HS-5 (cell line): ENCODE measurements around the gene TRPM5.

ENCODE experiments used
- DNase-seq: peaks from one replicate; pipeline ENCODE4 v3.0.0-alpha.2; 2012; ENCODE audit warnings: low read depth

The TRPM5 gene

DNA sequence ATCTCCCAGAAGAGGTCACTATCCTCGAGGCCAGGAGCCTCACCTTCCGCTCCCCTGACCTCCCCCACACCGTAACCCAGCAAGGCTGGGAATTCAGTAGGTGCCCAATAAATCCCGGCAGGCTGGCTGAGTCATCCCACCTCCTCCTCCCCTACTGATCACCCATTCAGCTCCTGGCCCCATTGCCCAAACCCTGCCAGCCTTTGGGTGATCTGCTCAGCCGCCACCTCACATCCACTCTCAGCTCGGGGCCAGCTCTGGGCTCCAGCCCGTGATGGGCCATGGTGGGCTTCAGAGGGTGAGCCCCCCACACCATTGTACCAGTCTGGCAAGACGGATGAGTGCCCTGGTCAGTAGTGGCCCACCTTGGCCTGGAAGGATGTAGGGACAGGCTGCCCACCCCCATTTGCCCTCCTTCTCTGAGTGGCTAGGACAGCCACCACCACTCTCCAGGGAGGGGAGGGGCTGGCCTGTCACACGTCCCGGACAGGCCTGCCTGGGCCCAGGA lies 8.2 kb downstream of the TRPM5 start:
- no peak for DNase-seq

DNA sequence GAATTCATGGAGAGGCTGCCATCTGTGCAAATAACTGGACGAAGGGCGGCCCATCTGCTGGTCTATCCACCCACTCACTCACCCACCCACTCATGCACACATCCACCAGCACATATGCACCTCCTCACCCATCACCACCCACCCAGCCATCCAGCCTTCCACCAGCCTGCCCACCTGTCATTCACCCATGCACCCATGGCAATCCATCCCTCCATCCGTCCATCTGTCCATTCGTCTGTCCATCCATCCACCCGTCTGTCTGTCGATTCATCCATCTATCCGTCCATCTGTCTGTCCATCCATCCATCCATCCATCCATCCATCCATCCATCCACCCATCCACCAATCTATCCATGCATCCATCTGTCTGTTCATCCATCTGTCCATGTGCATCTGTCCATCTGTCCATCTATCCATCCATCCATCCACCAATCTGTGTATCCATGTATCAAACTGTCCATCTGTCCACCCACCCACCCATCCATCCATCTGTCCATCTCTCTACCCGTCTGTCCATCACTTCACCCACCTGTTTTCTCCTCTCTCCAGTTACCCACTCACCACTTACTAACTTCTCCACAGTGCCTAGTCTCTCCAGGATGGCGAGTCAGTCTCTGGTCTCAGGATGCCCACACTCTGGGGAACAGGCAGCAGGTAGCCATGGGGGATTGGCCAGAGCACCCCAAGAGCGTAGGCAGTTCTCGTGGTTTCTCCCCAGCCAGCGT lies 8.9 kb downstream of the TRPM5 start:
- DNase-seq = no peak

DNA sequence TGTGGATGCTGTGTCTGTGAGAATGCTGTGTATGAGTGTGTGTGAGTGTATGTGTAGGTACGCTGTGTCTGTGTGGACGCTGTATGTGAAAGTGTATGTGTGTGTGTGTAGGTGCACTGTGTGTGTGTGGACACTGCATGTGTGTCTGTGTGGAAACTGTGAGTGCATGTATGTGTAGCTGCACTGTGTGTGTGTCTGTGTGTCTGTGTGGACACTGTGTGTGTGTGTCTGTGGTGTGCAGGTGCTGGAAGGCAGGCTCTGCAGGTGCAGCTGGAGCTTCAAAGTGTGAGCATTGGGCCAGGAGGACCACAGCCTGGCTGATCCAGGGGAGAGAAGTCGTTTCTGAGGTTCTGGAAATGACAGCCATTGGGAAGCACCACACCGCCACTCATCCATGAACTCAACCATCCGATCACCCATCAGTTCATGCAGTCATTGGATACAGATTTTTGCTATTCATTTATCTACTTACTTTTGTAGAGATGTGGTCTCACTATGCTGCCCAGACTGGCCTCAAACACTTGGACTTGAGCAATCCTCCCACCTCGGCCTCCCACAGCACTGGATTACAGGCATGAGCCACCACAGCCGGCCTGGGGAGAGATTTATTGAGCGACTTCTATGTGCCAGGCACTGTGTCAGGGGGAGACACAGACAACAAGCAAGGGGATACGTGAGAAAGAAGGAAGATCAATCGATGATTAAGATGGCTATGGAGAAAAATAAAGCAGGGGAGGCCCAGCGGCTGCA lies 9.6 kb downstream of the TRPM5 start:
- no peak for DNase-seq

DNA sequence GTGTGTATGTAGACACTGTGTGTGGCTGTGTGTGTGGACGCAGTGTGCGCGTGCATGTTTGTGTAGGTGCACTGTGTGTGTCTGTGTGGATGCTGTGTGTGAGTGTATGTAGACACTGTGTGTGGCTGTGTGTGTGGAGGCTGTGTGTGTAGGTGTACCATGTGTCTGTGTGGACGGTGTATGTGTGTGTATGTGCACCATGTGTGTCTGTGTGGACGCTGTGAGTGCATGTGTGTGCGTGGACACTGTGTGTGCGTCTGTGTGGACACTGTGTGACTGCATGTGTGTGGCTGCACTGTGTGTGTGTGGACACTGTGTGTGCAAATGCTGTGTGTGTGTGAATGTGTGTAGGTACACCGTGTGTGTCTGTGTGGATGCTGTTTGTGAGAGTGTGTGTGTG lies 10.3 kb downstream of the TRPM5 start:
- DNase-seq = no peak

DNA sequence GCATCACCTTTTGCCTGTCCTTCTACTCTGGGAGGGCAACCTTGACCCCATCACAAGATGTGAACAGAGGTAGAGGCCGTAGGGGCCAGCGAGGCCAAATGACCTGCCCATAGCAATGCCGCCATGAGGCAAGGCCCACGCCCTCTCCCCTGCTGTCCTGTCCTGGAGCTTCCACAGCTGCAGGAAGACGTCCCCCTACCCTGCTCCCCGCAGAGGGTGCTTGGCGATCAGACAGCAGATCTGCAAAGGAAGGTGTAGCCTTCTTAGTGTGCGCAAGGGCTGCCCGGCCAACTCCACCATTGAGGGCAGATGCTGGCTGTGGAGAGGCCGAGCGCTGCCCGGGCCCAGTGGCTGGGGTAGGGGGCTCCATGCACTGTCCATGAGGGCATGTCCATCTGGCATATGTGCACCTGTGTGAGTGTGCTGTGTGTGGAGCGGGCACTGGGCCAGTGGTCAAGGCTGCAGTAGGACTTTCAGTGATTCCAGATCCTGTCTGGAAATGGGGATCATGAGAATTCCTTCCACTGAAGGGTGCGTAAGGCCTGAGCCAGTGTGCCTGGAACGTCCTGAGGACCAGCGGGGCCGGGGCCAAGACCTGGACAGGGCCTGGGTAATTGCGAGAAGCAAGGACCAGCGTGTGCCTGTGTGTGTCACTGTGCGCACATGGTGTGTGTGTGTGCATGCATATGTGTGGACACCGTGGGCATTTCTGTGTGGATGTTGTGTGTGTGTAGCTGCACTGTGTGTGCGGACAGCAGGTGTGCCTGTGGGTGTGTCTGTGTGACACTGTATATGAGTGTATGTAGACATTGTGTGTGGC lies 11.0 kb downstream of the TRPM5 start:
- no peak for DNase-seq

DNA sequence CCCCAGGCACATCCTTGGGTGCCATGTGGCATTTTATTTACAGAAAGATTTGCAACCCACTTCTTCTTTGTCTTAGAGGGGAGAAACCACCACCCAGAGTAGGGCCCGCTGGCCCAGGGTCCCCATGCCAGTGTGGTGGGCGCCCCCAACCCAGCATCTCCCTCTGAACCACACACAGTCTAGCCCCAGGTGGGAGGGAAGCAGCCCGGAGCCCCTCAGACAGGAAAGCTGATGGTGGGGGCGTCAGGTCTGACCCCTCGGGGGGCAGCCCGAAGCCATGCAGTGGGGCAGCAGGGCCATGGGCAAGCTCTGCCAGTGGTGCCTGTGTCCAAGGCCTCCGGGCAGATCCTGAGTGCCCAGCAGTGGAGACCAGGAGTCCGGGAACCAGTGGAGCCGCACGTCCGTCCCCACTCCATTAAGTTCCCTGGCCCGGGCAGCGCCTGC lies 11.7 kb downstream of the TRPM5 start:
- no peak for DNase-seq

DNA sequence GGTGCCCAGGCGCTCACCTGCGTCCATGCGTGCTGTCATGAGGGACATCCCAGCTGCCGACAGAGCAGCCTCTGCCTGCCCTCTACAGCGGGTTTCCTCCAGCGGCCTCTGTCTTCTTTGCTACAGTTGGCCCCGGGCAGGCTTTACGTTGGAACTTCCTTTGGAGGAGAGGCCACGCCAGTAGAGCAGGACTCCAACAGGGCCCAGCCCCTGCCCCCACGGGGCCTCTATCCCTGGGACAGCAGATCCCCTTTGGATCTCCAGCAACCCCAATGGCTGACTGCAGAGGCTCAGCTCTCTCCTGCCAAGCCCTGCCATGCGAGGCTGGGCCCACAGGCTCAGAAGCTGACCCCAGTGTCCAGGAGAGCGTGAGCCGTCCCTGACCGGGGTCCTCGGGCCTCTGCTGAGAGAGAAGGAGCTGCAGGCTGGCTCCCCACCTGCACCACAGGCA lies 12.1 kb downstream of the TRPM5 start:
- DNase-seq = no peak

DNA sequence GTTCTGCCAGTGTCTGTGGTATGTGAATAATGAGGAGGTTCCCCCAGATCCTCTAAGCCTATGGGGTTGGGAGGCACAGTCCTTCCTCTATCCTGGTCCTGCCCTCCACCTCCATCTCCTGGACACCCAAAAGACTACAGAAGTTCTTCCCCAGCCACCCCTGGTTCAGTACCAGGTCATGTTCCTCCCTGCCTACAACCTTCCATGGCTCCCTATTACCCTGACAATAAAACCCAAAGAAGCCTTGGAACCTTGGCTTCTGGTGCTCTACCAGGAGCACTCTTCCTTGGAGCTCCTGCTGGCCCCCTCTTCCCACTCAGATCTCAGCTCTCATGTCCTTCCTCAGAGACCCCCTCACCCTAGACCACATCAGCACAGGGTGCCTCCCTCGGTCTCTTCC lies 12.9 kb downstream of the TRPM5 start:
- DNase-seq = no peak

DNA sequence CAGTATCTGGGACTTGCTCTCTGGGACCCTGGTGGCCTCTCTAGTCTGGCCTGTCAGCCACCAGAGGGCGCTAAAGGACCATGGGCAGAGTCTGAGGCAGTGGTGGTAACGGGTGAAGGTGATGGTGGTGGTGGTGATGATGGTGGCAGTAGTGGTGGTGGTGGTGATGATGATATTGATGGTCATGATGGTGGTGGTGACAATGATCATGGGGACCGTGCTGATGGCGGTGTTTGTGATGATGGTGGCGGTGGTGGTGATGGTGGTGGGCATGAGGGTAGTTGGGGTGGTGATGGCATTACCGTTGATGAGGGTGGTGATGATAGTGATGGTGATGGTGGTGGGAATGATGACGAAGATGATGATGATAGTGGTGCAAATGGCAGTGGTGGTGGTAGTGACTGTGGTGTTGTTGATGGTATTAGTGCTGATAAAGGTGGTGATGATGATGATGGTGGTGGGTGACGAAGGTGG lies 16.0 kb downstream of the TRPM5 start:
- DNase-seq = no peak

DNA sequence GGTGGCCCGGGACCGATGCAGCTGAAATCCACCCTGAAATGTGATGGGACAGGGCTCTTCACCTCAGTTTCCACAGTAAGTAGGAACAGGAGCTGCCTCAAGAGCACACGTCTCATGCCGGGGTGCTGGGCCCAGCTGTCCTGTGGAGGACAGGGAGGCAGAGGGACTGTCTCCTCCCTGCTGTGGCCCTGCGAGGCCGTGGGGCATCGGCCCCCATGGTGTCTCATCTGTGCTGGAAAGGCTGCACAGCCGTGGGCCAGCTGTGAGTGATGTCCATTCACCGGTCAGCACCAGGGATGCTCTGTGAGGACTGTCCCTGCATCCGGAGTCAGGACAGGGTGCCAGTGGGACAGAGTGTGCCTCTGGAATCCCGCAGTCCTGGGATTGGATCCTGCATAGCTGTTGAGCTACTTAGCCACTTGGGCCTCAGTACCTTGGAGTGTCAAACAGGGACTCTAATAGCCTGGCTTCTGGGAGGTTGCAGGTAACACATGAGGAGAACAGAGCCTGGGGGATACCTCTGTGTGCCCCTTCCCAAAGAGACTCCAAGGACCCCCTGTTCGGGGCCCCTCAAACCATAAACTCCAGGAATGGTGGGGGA lies 16.5 kb downstream of the TRPM5 start:
- DNase-seq = no peak

DNA sequence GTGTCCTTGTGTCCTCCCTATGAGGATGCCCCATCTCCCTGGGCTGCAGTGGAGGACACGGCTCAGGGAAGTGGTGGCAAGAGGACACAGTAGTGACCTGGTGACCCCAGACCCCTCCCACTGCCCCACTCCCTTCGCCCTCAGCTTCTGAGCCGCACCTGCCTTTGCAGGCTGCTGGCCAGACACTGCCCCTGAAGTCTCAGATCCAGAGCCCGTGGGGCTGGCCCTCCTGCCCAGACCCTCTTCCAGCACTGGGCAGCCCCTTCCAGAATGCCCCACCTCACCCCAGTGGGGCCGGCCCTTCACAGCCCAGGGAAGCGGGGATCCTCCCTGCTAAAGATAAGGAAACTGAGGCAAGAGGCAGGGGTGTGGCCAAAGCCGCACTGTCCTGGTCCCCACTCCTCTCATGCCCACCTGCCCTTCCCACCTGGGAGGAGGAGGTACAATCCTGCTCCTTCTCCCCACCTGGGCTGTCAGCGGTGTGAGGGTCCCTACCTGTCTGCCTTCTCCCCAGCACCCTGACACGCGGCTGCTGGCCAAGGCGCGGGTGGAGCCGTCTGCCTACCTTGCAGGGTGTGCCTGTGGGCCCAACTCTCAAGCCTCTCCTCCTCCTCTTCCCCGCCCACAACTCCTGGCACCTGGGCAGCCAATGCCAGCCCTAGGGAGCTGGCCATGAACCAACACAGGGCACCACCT lies 17.3 kb downstream of the TRPM5 start:
- no peak for DNase-seq

DNA sequence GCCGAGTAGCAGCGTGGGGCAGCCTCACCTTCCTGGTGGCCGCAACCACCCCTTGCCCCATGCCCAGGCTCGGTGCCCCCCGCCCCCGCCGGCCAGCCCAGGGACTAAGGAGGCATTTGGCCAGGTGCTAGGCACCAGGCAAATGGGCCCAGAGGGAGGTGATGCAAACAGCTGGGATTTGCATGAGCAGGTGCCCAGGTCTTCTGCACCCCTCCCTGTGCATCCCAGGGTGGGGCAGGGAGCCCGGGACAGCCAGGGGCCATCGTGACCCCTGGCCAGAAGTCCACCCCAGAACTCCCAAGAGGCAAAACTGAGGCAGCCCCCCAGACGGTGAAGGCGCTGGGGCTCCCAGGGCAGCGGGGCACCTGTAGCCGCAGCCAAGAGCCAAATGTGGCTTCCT lies 18.1 kb downstream of the TRPM5 start:
- DNase-seq = no peak

DNA sequence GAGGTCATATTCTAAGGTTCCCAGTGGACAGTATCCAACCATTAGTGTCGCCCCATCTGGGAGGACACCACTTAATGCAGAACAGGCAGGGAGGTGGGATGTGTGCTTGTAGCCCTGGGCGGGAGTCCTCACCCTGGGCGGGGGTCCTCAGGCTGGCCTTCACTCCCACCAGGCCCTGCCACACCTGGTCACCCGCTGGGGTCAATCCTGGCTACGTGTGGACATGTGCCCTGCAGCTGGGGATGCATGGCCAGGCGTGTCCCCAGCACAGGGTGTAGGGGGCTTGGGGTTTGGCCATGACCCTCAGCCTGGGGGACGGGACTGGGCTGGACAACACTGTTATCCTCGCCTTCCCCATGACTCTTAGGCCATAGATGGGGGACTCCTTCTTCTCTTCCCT lies 18.8 kb downstream of the TRPM5 start:
- no peak for DNase-seq

DNA sequence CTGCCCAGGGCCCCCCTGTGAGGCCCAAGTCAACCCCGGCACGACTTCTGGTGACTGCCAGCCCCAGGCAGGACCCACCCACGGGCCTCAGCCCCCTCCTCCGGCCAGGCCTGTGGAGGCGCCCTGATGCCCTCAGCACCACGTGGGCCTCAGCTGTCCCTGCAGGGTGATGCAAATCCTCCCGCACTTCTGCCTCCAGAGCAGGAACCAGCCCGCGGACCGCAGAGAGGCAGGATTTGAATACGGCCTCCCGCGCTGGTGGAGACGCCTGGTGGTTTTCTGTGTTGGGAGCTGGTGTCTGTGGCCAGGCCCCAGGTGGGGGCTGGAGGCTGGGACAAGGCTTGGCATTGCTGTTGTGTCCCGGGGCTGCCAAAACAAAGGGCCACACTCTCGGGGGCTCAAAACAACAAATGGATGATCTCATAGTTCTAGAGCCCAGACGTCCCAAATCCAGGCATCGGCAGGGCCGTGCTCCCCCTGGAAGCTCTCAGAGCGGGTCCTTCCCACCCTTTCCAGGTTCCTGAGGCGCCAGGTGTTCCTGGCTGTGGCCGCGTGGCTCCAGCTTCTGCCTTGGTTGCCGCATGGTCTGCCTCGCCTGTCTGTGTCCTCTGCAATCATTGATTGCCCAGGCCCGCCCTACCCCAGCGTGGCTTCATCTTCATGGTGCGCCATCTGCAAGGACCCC lies 19.4 kb downstream of the TRPM5 start:
- no peak for DNase-seq

DNA sequence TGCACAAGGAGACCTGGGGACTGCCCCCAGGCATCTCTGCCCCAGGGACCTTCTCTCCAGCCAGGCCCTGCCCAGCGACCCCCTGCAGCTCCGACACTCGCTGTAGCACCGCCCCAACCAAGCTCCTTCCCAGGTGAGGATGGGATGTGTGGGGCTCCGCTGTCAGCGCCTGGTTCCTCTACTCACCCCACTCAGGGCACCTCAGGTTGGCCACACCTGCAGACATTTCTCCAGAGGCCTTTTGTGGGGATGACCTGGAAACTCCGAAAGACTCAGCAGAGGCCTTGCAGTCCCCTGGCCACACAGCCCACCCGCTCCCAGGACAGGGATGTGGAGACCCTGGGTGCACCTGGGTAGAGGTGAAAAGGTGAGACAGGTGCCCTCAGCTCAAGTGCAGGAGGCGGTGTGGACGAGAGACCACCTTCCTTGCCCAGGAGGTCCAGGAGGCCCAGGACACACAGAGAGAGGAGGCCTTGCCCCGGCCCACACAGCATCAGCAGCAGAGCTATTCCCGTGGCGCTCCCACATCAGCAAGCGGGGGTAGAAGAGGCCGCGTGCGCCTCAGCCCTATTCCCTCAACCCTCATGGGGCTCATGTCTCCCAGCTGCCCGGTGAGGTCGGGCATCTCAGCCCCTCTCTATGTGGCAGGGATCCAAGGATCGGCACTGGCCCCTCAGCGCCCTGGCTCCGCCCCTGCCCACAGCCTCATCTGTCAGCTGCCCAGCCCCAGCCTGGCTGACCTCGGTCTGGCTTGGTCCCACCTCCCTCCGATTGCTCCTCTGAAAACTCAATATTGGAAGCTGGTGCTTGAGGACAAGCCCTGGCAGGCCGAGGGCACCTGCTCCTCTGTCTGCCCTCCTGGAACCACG lies 20.9 kb downstream of the TRPM5 start:
- no peak for DNase-seq

DNA sequence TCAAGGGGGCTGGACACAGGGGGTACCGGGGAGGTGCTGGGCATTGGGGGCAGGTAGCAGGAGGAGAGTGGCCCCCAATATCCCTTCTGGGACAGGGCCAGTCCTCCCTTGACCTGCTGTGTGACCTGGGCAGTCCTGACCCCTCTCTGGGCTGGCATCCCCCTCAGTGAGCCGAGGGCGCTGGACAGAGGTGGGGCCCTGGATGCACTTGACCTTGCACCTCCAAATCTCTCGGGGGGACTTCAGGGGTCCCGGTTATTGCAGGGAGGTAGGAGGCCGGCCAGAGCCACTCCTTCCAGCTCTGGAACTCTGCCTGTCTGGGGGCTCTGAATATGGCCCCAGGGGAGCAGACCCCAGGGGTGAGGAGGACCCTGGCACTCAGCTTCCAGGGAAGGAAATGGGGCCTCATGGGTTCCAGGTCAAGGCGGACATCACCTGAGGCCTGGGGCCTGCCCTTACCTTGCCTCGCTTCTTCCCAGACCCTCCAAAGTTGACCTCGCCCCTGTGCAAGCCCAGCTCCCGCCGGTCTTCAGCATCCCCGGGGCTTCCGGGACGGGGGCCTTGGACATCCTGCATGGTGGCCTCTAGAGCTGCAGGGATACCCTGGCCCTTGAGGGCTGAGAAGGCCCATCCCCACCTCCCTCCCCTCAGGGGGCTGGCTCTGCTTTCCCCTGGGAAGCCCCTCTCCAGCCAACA lies 21.7 kb downstream of the TRPM5 start:
- DNase-seq = no peak

DNA sequence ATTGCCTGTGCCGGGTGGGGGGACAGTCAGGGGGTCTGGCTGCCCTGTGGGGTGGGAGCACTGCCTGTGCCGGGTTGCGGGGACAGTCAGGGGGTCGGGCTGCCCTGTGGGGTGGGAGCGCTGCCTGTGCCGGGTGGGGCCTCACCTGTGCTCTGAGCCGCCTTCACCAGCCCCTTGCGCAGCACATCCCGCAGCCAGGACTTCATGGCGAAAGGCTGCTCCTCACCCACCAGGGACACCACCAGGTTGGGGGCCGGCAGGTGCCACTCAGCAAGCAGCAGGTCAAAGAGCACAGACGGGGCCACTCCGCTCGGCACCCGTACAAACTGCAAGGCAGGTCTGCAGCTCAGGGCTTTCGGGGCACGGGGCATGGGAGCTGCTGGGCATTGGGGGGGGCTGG lies 22.3 kb downstream of the TRPM5 start:
- no peak for DNase-seq

DNA sequence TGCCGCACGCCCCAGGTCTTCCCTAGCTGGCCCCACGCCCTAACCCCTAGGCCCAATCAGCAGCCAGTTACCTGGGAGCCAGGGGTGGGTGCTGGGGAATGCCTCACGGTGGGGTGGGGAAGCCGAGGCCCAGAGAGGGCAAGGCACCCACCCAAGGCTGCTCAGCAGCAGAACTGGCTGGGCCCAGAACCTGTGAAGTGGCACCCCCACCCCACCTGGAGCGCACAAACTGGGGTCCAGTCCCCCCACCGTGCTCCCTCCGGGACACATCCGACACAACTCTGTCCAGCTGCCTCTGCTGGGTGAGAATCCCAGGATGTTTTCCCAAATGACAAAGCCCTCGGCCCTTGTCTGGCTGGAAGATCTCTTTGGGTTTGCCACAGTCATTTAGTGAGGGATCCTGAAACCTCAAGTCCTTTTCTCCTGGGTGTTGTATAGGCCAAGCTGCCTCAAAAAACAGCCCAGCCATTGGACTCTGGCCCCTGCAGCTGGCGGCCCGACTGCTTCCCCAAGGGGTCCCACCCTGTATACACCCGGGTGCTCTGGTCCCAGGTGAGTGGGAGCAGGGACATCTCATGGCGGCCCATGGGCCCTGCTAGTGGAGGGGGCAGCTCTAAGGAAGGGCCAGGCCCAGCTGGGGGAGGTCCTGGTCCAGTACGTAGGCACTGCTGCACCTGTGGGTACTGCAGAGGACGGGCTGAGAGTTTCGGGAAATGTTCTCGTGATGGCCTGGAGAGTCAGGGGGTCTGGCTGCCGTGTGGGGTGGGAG lies 22.9 kb downstream of the TRPM5 start:
- DNase-seq = no peak
